Erythroblast (primary cell): ENCODE measurements around the gene SLC9A5.

Experiments used
- GATA1 ChIP-seq: IDR thresholded peaks from 2 replicates; pipeline ENCODE4 v1.6.1; 2011; ENCODE audit warnings: low read depth, mild to moderate bottlenecking, control low read depth, low read length, moderate library complexity
- POLR2A ChIP-seq: IDR thresholded peaks from 2 replicates; pipeline ENCODE4 v1.6.1; 2011; ENCODE audit warnings: mild to moderate bottlenecking, low read length

GRCh38 chr16:67248073-67248400, 742 bp upstream of the SLC9A5 start:
- TF ChIP-seq POLR2A (no peak), GATA1 (no peak)
